Gastrocnemius medialis (tissue), 4 donors: ENCODE measurements around the gene C14orf132. TPM values are rescaled to one million over a fixed set of nuclear protein-coding genes. Genes with fewer than 3 reads are reported as not detected.

Experiments
- ATAC-seq, 2 donors: fragments of 150-250 bp; one replicate each; pipeline ENCODE4 v1.9.1; 2016
- DNase-seq, 2 donors: peaks; one replicate each; pipeline ENCODE4 v3.0.0-alpha.2; 2019
- H3K27ac ChIP-seq, 4 donors: fragments of 200-600 bp; sonication (generic); 1 replicate in 1 of 4; 2 replicates in 3 of 4; pipeline ENCODE4 v1.5.1; 2016 to 2018; ENCODE audit warnings: mild to moderate bottlenecking in 2 of 4, moderate library complexity in 1 of 4
- H3K27me3 ChIP-seq, 3 donors: fragments of 200-600 bp; sonication (generic) in 2 of 3; 1 replicate in 1 of 3; 2 replicates in 2 of 3; pipeline versions ENCODE4 v1.5.1 to v1.6.0; 2016 to 2019; ENCODE audit warnings: mild to moderate bottlenecking in 1 of 3, moderate library complexity in 1 of 3
- H3K36me3 ChIP-seq, 2 donors: fragments of 200-600 bp; sonication (generic) in 1 of 2; one replicate each; pipeline ENCODE4 v1.5.1; 2017 to 2018
- H3K4me1 ChIP-seq, 2 donors: fragments of 200-600 bp; sonication (generic) in 1 of 2; one replicate each; pipeline ENCODE4 v1.5.1; 2016 to 2017; ENCODE audit warnings: mild to moderate bottlenecking in 2 of 2
- H3K4me3 ChIP-seq, 4 donors: fragments of 200-600 bp; sonication (generic) in 3 of 4; 1 replicate in 1 of 4; 2 replicates in 3 of 4; pipeline ENCODE4 v1.5.1; 2016 to 2019; ENCODE audit warnings: mild to moderate bottlenecking in 2 of 4
- H3K9me3 ChIP-seq, 3 donors: fragments of 200-600 bp; sonication (generic) in 2 of 3; 1 replicate in 1 of 3; 2 replicates in 2 of 3; pipeline ENCODE4 v1.5.1; 2016 to 2019
- POLR2A ChIP-seq, 2 donors: fragments of 450-650 bp; IDR thresholded peaks; one replicate each; pipeline ENCODE4 v1.6.1; 2017; ENCODE audit warnings: antibody characterized with exemption in 2 of 2, mild to moderate bottlenecking in 2 of 2, moderate library complexity in 2 of 2
- in situ Hi-C, 4 donors: fragments of 200-750 bp; cut with MboI; loops; one replicate each; pipeline versions ENCODE4 v1.15.0 to v1.8.0; 2017; ENCODE audit warnings: low sequenced_read_pairs in 4 of 4
- intact Hi-C: fragments of 100-400 bp; cut with DNase I; formaldehyde crosslinking; loops from one replicate; pipeline ENCODE4 v1.15.1; 2023; ENCODE audit warnings: low total_unique reads
- total RNA-seq, 4 donors: library from RNA; depleted of rRNA; stranded (reverse); fragments of >200 nt; gene quantifications; one replicate each; pipeline versions ENCODE4 v1.1.0 to v1.2.3, GENCODE V29; 2016
- TF ChIP-seq, protein P1 (sequence below), 5 experiments: fragments of 450-650 bp in 3 of 5; fragments of 200-600 bp in 2 of 5; sonication (generic) in 2 of 5; IDR thresholded peaks in 4 of 5; conservative IDR thresholded peaks in 1 of 5; 1 replicate in 4 of 5; 2 replicates in 1 of 5; pipeline ENCODE4 v1.5.1; 2016 to 2019; ENCODE audit warnings: antibody characterized with exemption in 5 of 5, mild to moderate bottlenecking in 3 of 5, moderate library complexity in 3 of 5

Gene C14orf132
- total RNA-seq, 4 donors from 2014 or later: 1.1 to 2.9 (median 1.5) TPM

DNA sequence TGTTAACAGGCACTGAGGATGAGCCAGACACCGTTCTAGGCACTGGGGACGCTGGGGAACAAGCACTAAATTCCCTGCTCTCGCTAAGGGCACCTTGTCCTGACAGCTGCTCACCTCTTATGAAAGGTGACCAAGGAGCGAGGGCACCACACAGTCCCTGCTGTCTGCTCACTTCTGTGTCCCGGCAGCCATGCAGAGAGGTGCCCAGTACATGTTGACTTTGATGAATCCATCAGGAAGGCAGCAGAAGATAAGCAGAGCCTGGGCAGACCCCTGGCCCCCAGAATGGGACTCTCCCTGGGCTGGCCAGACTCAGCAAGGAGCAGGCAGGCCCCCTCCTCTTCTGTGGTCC lies 14.1 kb downstream of the C14orf132 start:
- Histone ChIP-seq H3K9me3 (no peaks in the 10 kb centered on the region), H3K4me1 (peaks cover 0 to 5% of the 10 kb centered on the region in 2 donors), H3K27me3 (peaks cover 0 to 10% (median 0%) of the 10 kb centered on the region in 3 donors), H3K36me3 (no peaks in the 10 kb centered on the region), H3K27ac (peak overlapping the region; percentile 20 to 75 (median 65)), H3K4me3 (no peak overlapping the region)
- DNase-seq (no peak), ATAC-seq (no peak)
- TF ChIP-seq POLR2A (IDR thresholded peaks at IDR 0.05): no peak
- TF ChIP-seq, protein P1, sequence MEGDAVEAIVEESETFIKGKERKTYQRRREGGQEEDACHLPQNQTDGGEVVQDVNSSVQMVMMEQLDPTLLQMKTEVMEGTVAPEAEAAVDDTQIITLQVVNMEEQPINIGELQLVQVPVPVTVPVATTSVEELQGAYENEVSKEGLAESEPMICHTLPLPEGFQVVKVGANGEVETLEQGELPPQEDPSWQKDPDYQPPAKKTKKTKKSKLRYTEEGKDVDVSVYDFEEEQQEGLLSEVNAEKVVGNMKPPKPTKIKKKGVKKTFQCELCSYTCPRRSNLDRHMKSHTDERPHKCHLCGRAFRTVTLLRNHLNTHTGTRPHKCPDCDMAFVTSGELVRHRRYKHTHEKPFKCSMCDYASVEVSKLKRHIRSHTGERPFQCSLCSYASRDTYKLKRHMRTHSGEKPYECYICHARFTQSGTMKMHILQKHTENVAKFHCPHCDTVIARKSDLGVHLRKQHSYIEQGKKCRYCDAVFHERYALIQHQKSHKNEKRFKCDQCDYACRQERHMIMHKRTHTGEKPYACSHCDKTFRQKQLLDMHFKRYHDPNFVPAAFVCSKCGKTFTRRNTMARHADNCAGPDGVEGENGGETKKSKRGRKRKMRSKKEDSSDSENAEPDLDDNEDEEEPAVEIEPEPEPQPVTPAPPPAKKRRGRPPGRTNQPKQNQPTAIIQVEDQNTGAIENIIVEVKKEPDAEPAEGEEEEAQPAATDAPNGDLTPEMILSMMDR (IDR thresholded peaks at IDR 0.05 in 4 of 5, conservative IDR thresholded peaks at IDR 0.05 in 1 of 5): no peak
- in situ Hi-C loops (no loop called here), intact Hi-C loops (no loop called here)

GRCh38 chr14:96053600-96054381 lies 14.6 kb downstream of the C14orf132 start:
- peaks cover 0 to 5% of the 10 kb centered on the region in 2 donors for H3K4me1 ChIP-seq
- DNase-seq: peak in 1 of 2 donors; percentile 70

DNA sequence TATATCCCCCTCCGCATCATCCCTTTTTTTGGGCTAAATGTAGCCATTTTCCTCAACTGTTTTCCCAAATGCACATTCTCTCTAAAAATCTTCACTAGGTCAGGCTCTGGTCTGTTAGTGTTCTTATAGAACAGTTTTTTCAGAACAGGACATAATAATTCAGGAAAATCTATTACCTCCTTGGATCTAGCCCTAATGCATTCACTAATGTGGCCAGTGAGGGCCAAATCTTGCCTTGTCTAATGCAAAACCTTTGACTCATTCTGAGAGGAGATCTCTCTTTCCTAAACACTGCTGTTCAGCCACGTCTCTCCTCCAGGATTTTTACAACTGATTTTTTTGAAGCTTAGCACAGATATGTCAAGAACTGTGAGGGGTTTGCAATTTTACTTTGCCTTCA lies 15.5 kb downstream of the C14orf132 start:
- Histone ChIP-seq H3K4me3 (no peak overlapping the region), H3K9me3 (no peaks in the 10 kb centered on the region), H3K27me3 (peaks cover 0 to 10% (median 0%) of the 10 kb centered on the region in 3 donors), H3K27ac (peak overlapping the region in 2 of 4 donors; percentile 37 to 75), H3K4me1 (peaks cover 0 to 5% of the 10 kb centered on the region in 2 donors), H3K36me3 (no peaks in the 10 kb centered on the region)
- intact Hi-C loops (loop anchor here (5.0 kb wide), 1 partner anchor 43 kb away; no protein-coding TSS in a partner anchor), in situ Hi-C loops (no loop called here)
- ATAC-seq: no peak
- DNase-seq: no peak
- TF ChIP-seq, protein P1 (IDR thresholded peaks at IDR 0.05 in 4 of 5, conservative IDR thresholded peaks at IDR 0.05 in 1 of 5): no peak
- no peak for TF ChIP-seq POLR2A (IDR thresholded peaks at IDR 0.05)

More at GRCh38 chr14:96053600-96054381, 14.6 kb downstream of the C14orf132 start:
- in situ Hi-C loops: no loop called here
- Histone ChIP-seq H3K9me3 (no peaks in the 10 kb centered on the region), H3K27ac (peak overlapping the region; percentile 20 to 75 (median 65)), H3K36me3 (no peaks in the 10 kb centered on the region), H3K27me3 (peaks cover 0 to 10% (median 0%) of the 10 kb centered on the region in 3 donors), H3K4me3 (no peak overlapping the region)
- ATAC-seq: peak; percentile 75 to 95
- intact Hi-C loops: no loop called here
- TF ChIP-seq, protein P1 (IDR thresholded peaks at IDR 0.05 in 4 of 5, conservative IDR thresholded peaks at IDR 0.05 in 1 of 5): no peak
- TF ChIP-seq POLR2A (IDR thresholded peaks at IDR 0.05): peak; percentile 15 to 26

- Histone ChIP-seq H3K4me1 (peaks cover 0 to 5% of the 10 kb centered on the region in 2 donors), H3K36me3 (no peaks in the 10 kb centered on the region), H3K4me3 (no peak overlapping the region), H3K27ac (peak overlapping the region in 1 of 4 donors; percentile 37), H3K9me3 (no peaks in the 10 kb centered on the region), H3K27me3 (peaks cover 0 to 10% (median 0%) of the 10 kb centered on the region in 3 donors)
- no peak for DNase-seq
- ATAC-seq: no peak
- in situ Hi-C loops: no loop called here
- no peak for TF ChIP-seq POLR2A (IDR thresholded peaks at IDR 0.05)
- TF ChIP-seq, protein P1 (IDR thresholded peaks at IDR 0.05 in 4 of 5, conservative IDR thresholded peaks at IDR 0.05 in 1 of 5): no peak
- intact Hi-C loops: loop anchor here (5.0 kb wide), 1 partner anchor 42 kb away; no protein-coding TSS in a partner anchor
These were observed 16.0 kb downstream of the C14orf132 start for GRCh38 chr14:96055065-96055752.
